PC-9 (cell line): ENCODE measurements around the gene FILIP1L. TPM values are rescaled to one million over a fixed set of nuclear protein-coding genes. Genes with fewer than 3 reads are reported as not detected.

Experiments used
- BruUV-seq: library from RNA; stranded (reverse); fragments of 400-500 nt; replicated peaks from 2 replicates; lab custom pipeline; 2021; lab: Mats Ljungman, UMichigan
- CTCF ChIA-PET: fragments of 300-600 bp; sonication (Branson Sonifier 250); formaldehyde crosslinking; loops from one replicate; lab custom pipeline; 2022; ENCODE audit warnings: antibody characterized with exemption; lab: Charles Lee
- POLR2A ChIA-PET: fragments of 300-600 bp; sonication (Branson Sonifier 250); formaldehyde crosslinking; loops from one replicate; lab custom pipeline; 2022; ENCODE audit warnings: antibody characterized with exemption; ENCODE audit not compliant: unreplicated experiment; lab: Charles Lee
- DNase-seq, 2 experiments: peaks; one replicate each; pipeline versions ENCODE4 v3.0.0 to v3.0.0-alpha.2; 2015 to 2022; ENCODE audit warnings: mixed read lengths in 1 of 2
- H2AFZ ChIP-seq: fragments of 200-600 bp; sonication (generic); 2 replicates; pipeline ENCODE4 v1.8.1; 2017; ENCODE audit warnings: antibody characterized with exemption
- H3F3A ChIP-seq: fragments of 200-600 bp; sonication (generic); 2 replicates; pipeline ENCODE4 v1.8.1; 2017; ENCODE audit warnings: antibody characterized with exemption, mild to moderate bottlenecking, low read depth; ENCODE audit not compliant: insufficient read depth
- H3K27ac ChIP-seq: fragments of 200-600 bp; sonication (generic); 2 replicates; pipeline ENCODE4 v1.6.1; 2016; ENCODE audit warnings: mixed run types
- H3K27me3 ChIP-seq: fragments of 200-600 bp; sonication (generic); 2 replicates; pipeline ENCODE4 v1.6.1; 2016; ENCODE audit warnings: low read depth, mixed run types; ENCODE audit not compliant: insufficient read depth
- H3K36me3 ChIP-seq: fragments of 200-600 bp; sonication (generic); 2 replicates; pipeline ENCODE4 v1.6.1; 2016; ENCODE audit warnings: low read depth, mixed run types
- H3K4me1 ChIP-seq: fragments of 200-600 bp; sonication (generic); replicated peaks from 2 replicates; pipeline ENCODE4 v1.6.1; 2016; ENCODE audit warnings: mixed run types; ENCODE audit not compliant: insufficient read depth
- H3K4me2 ChIP-seq: fragments of 200-600 bp; sonication (generic); 2 replicates; pipeline ENCODE4 v1.6.1; 2017; ENCODE audit warnings: mixed run types
- H3K4me3 ChIP-seq: fragments of 200-600 bp; sonication (generic); 2 replicates; pipeline ENCODE4 v1.6.1; 2016; ENCODE audit warnings: mixed run types
- H3K79me2 ChIP-seq: fragments of 200-600 bp; sonication (generic); 2 replicates; pipeline ENCODE4 v1.6.1; 2017; ENCODE audit warnings: low read depth, mixed run types
- H3K9me2 ChIP-seq: fragments of 200-600 bp; sonication (generic); 2 replicates; pipeline ENCODE4 v1.8.1; 2017; ENCODE audit warnings: mild to moderate bottlenecking; ENCODE audit not compliant: insufficient read depth
- H3K9me3 ChIP-seq: fragments of 200-600 bp; sonication (generic); 2 replicates; pipeline ENCODE4 v1.8.1; 2016; ENCODE audit warnings: low read depth; ENCODE audit not compliant: insufficient read depth
- H4K20me1 ChIP-seq: fragments of 200-600 bp; sonication (generic); 2 replicates; pipeline ENCODE4 v1.8.1; 2017; ENCODE audit not compliant: insufficient read depth
- EZH2 ChIP-seq: fragments of 200-600 bp; sonication (generic); IDR thresholded peaks from 2 replicates; pipeline ENCODE4 v1.8.0; 2017; ENCODE audit warnings: antibody characterized with exemption, low read depth
- intact Hi-C: fragments of 100-400 bp; cut with micrococcal nuclease; formaldehyde crosslinking; loops from one replicate; pipeline ENCODE4 v1.10.0; 2022; ENCODE audit not compliant: unreplicated experiment
- total RNA-seq: library from RNA; stranded (reverse); gene quantifications from 2 replicates; pipeline ENCODE4 v1.2.3, GENCODE V29; 2021
- TF ChIP-seq, protein P1 (sequence below): fragments of 200-600 bp; sonication (generic); conservative IDR thresholded peaks from 2 replicates; pipeline ENCODE4 v1.6.1; 2017; ENCODE audit warnings: mixed run types, antibody characterized with exemption, mild to moderate bottlenecking, moderate library complexity

Gene FILIP1L
- total RNA-seq, 1 experiment from 2014 or later: 16.8 TPM

GRCh38 chr3:100079328-100079727, 35.0 kb downstream of the FILIP1L start:
- ChIA-PET CTCF (no interaction called here), POLR2A (no interaction called here)
- intact Hi-C loops: no loop called here
- Histone ChIP-seq H3K9me2 (peaks cover 4% of the 10 kb centered on the region; the same call in 1 of the 2 replicates), H3K9me3 (no peaks in the 10 kb centered on the region), H3K27me3 (no peaks in the 10 kb centered on the region), H3K27ac (no peak overlapping the region), H3K4me2 (no peak overlapping the region), H3K36me3 (no peaks in the 10 kb centered on the region), H3F3A (no peaks in the 10 kb centered on the region), H2AFZ (no peak overlapping the region), H3K4me1 (no peaks in the 10 kb centered on the region), H4K20me1 (no peaks in the 10 kb centered on the region), H3K79me2 (no peaks in the 10 kb centered on the region), H3K4me3 (no peak overlapping the region)
- TF ChIP-seq EZH2: no peak
- TF ChIP-seq, protein P1, sequence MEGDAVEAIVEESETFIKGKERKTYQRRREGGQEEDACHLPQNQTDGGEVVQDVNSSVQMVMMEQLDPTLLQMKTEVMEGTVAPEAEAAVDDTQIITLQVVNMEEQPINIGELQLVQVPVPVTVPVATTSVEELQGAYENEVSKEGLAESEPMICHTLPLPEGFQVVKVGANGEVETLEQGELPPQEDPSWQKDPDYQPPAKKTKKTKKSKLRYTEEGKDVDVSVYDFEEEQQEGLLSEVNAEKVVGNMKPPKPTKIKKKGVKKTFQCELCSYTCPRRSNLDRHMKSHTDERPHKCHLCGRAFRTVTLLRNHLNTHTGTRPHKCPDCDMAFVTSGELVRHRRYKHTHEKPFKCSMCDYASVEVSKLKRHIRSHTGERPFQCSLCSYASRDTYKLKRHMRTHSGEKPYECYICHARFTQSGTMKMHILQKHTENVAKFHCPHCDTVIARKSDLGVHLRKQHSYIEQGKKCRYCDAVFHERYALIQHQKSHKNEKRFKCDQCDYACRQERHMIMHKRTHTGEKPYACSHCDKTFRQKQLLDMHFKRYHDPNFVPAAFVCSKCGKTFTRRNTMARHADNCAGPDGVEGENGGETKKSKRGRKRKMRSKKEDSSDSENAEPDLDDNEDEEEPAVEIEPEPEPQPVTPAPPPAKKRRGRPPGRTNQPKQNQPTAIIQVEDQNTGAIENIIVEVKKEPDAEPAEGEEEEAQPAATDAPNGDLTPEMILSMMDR: no peak
- no TSS peak for BruUV-seq
- no peak for DNase-seq

DNA sequence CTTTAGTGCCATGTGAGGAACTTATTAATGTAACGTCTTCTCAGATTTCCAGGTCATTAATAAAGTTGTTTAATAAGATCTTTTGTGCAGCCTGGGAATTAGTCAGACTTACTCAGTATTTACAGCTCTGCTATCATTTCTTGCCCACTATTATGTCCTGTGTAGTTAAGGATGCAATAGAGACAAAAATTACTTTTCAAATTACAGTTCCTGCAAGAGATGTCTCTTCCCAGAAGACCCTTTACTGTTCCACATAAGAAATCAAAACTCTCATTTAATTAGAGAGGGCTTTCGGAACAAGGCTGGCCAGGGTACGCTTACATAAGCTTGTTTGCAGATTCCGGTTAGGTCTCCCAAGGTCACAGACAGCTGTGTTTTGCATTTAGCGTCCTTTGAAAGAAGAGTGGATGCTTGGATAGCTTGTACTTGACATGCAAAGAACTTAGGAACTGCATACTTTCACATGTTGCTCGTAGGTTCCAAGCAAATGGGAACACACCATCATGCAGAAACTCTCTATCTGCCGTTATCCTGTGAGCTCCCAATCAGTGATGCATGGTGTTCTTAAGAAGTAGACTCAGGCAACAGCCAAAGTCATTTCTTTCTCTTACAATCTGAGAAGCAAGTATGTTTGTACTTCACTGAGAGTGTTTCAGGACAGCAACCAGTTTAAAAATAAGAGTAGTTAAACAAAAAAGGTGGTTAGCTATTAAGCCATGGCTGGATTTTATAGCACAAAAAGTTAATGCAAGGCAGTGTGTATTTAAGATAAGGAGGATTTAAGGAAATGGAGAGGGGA, 37.4 kb downstream of the FILIP1L start:
- intact Hi-C loops: no loop called here
- no peaks in the 10 kb centered on the region for H3K27me3 ChIP-seq

DNA sequence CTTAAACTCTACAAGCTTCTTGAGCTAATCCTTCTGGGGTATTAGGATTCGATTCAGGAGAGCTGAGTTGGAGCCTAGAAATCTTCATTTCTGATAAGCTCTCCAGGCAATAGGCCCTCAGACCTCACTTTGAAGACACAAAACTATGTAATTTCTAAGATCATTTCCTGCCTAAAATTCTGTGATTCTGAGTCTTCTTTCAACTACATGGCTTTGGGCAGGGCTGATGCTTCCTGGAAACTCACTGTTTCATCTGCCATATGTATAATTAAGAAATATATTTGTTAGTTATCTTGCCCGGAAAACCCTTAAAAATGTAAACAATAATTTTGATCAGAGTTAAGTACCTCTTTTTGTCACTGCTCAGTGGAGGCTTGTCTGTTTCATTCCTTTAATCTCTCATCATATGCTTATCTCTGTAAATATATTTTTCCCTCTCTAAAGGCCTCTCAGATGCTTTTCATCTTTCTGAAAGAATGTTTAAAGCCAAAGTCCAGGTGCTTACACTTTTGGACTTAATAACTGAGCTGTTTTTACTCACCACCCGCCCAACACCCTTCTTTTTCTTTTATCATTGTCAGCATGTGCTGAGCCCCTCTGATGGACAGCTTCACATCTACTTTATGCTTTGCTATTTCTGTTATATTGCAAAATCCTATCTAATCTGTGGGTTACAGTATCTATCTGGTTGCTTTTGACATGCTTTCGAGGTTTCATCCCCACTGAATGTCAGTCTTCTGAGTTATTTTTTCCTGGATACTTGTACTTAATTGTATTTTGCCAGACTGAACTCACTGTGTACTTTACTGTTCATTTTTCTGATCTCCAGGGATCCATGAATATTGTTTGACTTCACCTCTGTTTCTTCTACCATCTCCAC, 38.2 kb downstream of the FILIP1L start:
- Histone ChIP-seq H3K4me2 (no peak overlapping the region), H3K4me1 (no peaks in the 10 kb centered on the region), H3F3A (no peaks in the 10 kb centered on the region), H3K4me3 (no peak overlapping the region), H3K9me2 (peaks cover 4% of the 10 kb centered on the region; the same call in 1 of the 2 replicates), H2AFZ (no peak overlapping the region), H3K27ac (no peak overlapping the region), H3K27me3 (no peaks in the 10 kb centered on the region), H3K79me2 (no peaks in the 10 kb centered on the region), H3K36me3 (no peaks in the 10 kb centered on the region), H4K20me1 (no peaks in the 10 kb centered on the region), H3K9me3 (no peaks in the 10 kb centered on the region)
- no peak for DNase-seq
- intact Hi-C loops: no loop called here
- no TSS peak for BruUV-seq
- no peak for TF ChIP-seq EZH2
- TF ChIP-seq, protein P1: no peak
- ChIA-PET CTCF (interaction anchor here (0.6 to 0.7 kb wide), 2 partner anchors 149 to 254 kb away, joined by 3 to 5 read pairs; no protein-coding TSS in a partner anchor), POLR2A (no interaction called here)

More for the DNA sequence above, 37.4 kb downstream of the FILIP1L start:
- peaks cover 4% of the 10 kb centered on the region; the same call in 1 of the 2 replicates for H3K9me2 ChIP-seq
- no peaks in the 10 kb centered on the region for H3K79me2 ChIP-seq
- no peak overlapping the region for H3K27ac ChIP-seq
- H2AFZ ChIP-seq: no peak overlapping the region
- no peaks in the 10 kb centered on the region for H3K36me3 ChIP-seq
- ChIA-PET POLR2A (interaction anchor here (0.6 kb wide), 2 partner anchors 109 to 193 kb away, joined by 3 to 10 read pairs; no protein-coding TSS in a partner anchor), CTCF (interaction anchor here (0.6 to 1.1 kb wide), 2 partner anchors 8 to 149 kb away, joined by 3 read pairs; no protein-coding TSS in a partner anchor)
- H3F3A ChIP-seq: no peaks in the 10 kb centered on the region
- no TSS peak for BruUV-seq
- TF ChIP-seq EZH2: no peak
- TF ChIP-seq, protein P1: no peak
- no peaks in the 10 kb centered on the region for H3K9me3 ChIP-seq
- H3K4me1 ChIP-seq: no peaks in the 10 kb centered on the region
- no peaks in the 10 kb centered on the region for H4K20me1 ChIP-seq
- H3K4me2 ChIP-seq: no peak overlapping the region
- no peak overlapping the region for H3K4me3 ChIP-seq
- no peak for DNase-seq
